Measurements from ENCODE around the gene NCOR1.
A peak's percentile ranks its signal among the peaks of the same experiment; 100 is the strongest.

The NCOR1 gene

GRCh38 chr17:16003841-16004240, 211.5 kb downstream of the NCOR1 start:
- Histone ChIP-seq H3K27me3 (ENCODE audit: insufficient read depth, low read depth) (no peaks in the 10 kb centered on the region), H3K36me3 (ENCODE audit: insufficient read depth) (no peaks in the 10 kb centered on the region), H3K4me3 (IDR thresholded peaks at IDR 0.05; ENCODE audit: insufficient read depth, low read depth, low read length) (no peak overlapping the region), H2AFZ (ENCODE audit: low read depth) (no peak overlapping the region), H3K4me1 (ENCODE audit: low read depth, poor library complexity, severe bottlenecking) (no peaks in the 10 kb centered on the region), H3K27ac (no peak overlapping the region), H3K79me2 (ENCODE audit: insufficient read depth, low read depth) (no peaks in the 10 kb centered on the region), H4K20me1 (ENCODE audit: insufficient read depth) (no peaks in the 10 kb centered on the region), H3K9ac (no peak overlapping the region), H3K4me2 (no peak overlapping the region)
- no peak for TF ChIP-seq CTCF (conservative IDR thresholded peaks at IDR 0.05; ENCODE audit: low read depth, low read length)

GRCh38 chr17:16002708-16003260, 212.6 kb downstream of the NCOR1 start:
- Histone ChIP-seq H3K27me3 (ENCODE audit: insufficient read depth, low read depth) (no peaks in the 10 kb centered on the region), H3K4me1 (ENCODE audit: low read depth, poor library complexity, severe bottlenecking) (no peaks in the 10 kb centered on the region), H4K20me1 (ENCODE audit: insufficient read depth) (no peaks in the 10 kb centered on the region), H3K9ac (no peak overlapping the region), H3K27ac (no peak overlapping the region), H3K79me2 (ENCODE audit: insufficient read depth, low read depth) (no peaks in the 10 kb centered on the region), H3K36me3 (ENCODE audit: insufficient read depth) (no peaks in the 10 kb centered on the region), H2AFZ (ENCODE audit: low read depth) (no peak overlapping the region), H3K4me2 (no peak overlapping the region), H3K4me3 (IDR thresholded peaks at IDR 0.05; ENCODE audit: insufficient read depth, low read depth, low read length) (no peak overlapping the region)
- no peak for TF ChIP-seq CTCF (conservative IDR thresholded peaks at IDR 0.05; ENCODE audit: low read depth, low read length)

GRCh38 chr17:16001226-16001897, 214.0 kb downstream of the NCOR1 start:
- Histone ChIP-seq H3K4me3 (IDR thresholded peaks at IDR 0.05; ENCODE audit: insufficient read depth, low read depth, low read length) (no peak overlapping the region), H2AFZ (ENCODE audit: low read depth) (no peak overlapping the region), H3K9ac (no peak overlapping the region), H3K4me2 (0 out of 2 replicates have a peak overlapping the region, but pooled peaks have one; percentile 13), H3K36me3 (ENCODE audit: insufficient read depth) (no peaks in the 10 kb centered on the region), H3K79me2 (ENCODE audit: insufficient read depth, low read depth) (no peaks in the 10 kb centered on the region), H3K27ac (no peak overlapping the region), H3K4me1 (ENCODE audit: low read depth, poor library complexity, severe bottlenecking) (no peaks in the 10 kb centered on the region), H4K20me1 (ENCODE audit: insufficient read depth) (no peaks in the 10 kb centered on the region), H3K27me3 (ENCODE audit: insufficient read depth, low read depth) (no peaks in the 10 kb centered on the region)
- no peak for TF ChIP-seq CTCF (conservative IDR thresholded peaks at IDR 0.05; ENCODE audit: low read depth, low read length)

GRCh38 chr17:15999974-16000827, 215.1 kb downstream of the NCOR1 start:
- Histone ChIP-seq H3K79me2 (ENCODE audit: insufficient read depth, low read depth) (no peaks in the 10 kb centered on the region), H3K36me3 (ENCODE audit: insufficient read depth) (no peaks in the 10 kb centered on the region), H3K9ac (peak overlapping the region; percentile 44; the same call in 1 of the 2 replicates), H4K20me1 (ENCODE audit: insufficient read depth) (no peaks in the 10 kb centered on the region), H2AFZ (ENCODE audit: low read depth) (no peak overlapping the region; the same call in 1 of the 2 replicates), H3K4me3 (IDR thresholded peaks at IDR 0.05; ENCODE audit: insufficient read depth, low read depth, low read length) (no peak overlapping the region), H3K27ac (peak overlapping the region; percentile 55; the same call in 1 of the 2 replicates), H3K4me1 (ENCODE audit: low read depth, poor library complexity, severe bottlenecking) (no peaks in the 10 kb centered on the region), H3K4me2 (no peak overlapping the region), H3K27me3 (ENCODE audit: insufficient read depth, low read depth) (no peaks in the 10 kb centered on the region)
- TF ChIP-seq CTCF (conservative IDR thresholded peaks at IDR 0.05; ENCODE audit: low read depth, low read length) = no peak

All from KMS-11 (cell line).